T-helper 22 cell (primary cell): Measurements from ENCODE around the gene PTGIS.
A peak's percentile ranks its signal among the peaks of the same experiment; 100 is the strongest.
"Not testable (repeated sequence)": the region's sequence is repeated elsewhere in the genome, so short reads cannot be mapped to it uniquely, and the experiment has no call there.

ENCODE experiments used
- DNase-seq: peaks from one replicate; pipeline ENCODE4 v3.0.0-alpha.2; 2020; ENCODE audit warnings: low read depth

The PTGIS gene

GRCh38 chr20:49567421-49568277 is at the start of gene PTGIS:
PTGIS (minus strand) TSS chr20:49568137; CDS start chr20:49568116, 21 bp downstream.
- DNase-seq: no peak

GRCh38 chr20:49617394-49617793 is 49.5 kb upstream of the PTGIS start:
- not testable (repeated sequence) for DNase-seq

- DNase-seq: no peak
Observed at GRCh38 chr20:49616154-49617007, 48.4 kb upstream of the PTGIS start.

GRCh38 chr20:49615401-49616153 is 47.6 kb upstream of the PTGIS start:
- DNase-seq: no peak

GRCh38 chr20:49615051-49615400 is 47.1 kb upstream of the PTGIS start:
- DNase-seq: not testable (repeated sequence)

GRCh38 chr20:49614338-49615050 is 46.6 kb upstream of the PTGIS start:
- no peak for DNase-seq

GRCh38 chr20:49612127-49612738 is 44.3 kb upstream of the PTGIS start:
- no peak for DNase-seq

GRCh38 chr20:49611539-49612126 is 43.7 kb upstream of the PTGIS start:
- DNase-seq: not testable (repeated sequence)

GRCh38 chr20:49610691-49611538 is 43.0 kb upstream of the PTGIS start:
- DNase-seq: peak; percentile 43

- peak; percentile 39 for DNase-seq
Observed at GRCh38 chr20:49608752-49609670, 41.1 kb upstream of the PTGIS start.

- no peak for DNase-seq
Observed at GRCh38 chr20:49607568-49607967, 39.6 kb upstream of the PTGIS start.

GRCh38 chr20:49603209-49603627 is 35.3 kb upstream of the PTGIS start:
- no peak for DNase-seq

- DNase-seq: no peak
Observed at GRCh38 chr20:49602345-49603208, 34.6 kb upstream of the PTGIS start.

GRCh38 chr20:49601153-49601924 is 33.4 kb upstream of the PTGIS start:
- DNase-seq: no peak

- no peak for DNase-seq
Observed at GRCh38 chr20:49599746-49600113, 31.8 kb upstream of the PTGIS start.

- DNase-seq: no peak
Observed at GRCh38 chr20:49597825-49598395, 30.0 kb upstream of the PTGIS start.
